K562 (cell line): ENCODE results near the gene GIPC3. TPM values are rescaled to one million over a fixed set of nuclear protein-coding genes. Genes with fewer than 3 reads are reported as not detected.

Experiments used
- ATAC-seq: fragments of 200-7000 bp; cut with Tn5 transposase; 3 replicates; pipeline ENCODE4 v1.9.1; 2020; ENCODE audit warnings: moderate library complexity
- BruUV-seq: library from RNA; stranded (reverse); fragments of 400-500 nt; replicated peaks from 2 replicates; lab custom pipeline; 2021; lab: Mats Ljungman, UMichigan
- CTCF ChIA-PET: fragments of 300-600 bp; formaldehyde crosslinking; extraction: SDS; loops from one replicate; lab custom pipeline; 2021; ENCODE audit warnings: low intra/inter-chr PET ratio; lab: Yijun Ruan, JAX
- POLR2A ChIA-PET: fragments of 300-600, 350-650 bp; sonication (Branson Sonifier 250); formaldehyde crosslinking; extraction: SDS; loops from one replicate; lab custom pipeline; 2021; ENCODE audit warnings: antibody characterized with exemption, inconsistent platforms; lab: Yijun Ruan, JAX
- DNase-seq, 4 experiments: peaks; one replicate each; pipeline versions ENCODE4 v3.0.0 to v3.0.0-alpha.2; 2011 to 2018; ENCODE audit warnings: low spot score in 3 of 4, mixed read lengths in 3 of 4; ENCODE audit errors: extremely low read depth in 1 of 4
- FAIRE-seq: peaks from 2 replicates; lab custom pipeline; 2011; peaks lifted over from hg19 to GRCh38; lab: Jason Lieb, UNC
- H2AFZ ChIP-seq: 2 replicates; pipeline ENCODE4 v1.6.0; 2011; ENCODE audit warnings: low read depth, low read length, control low read depth, inconsistent platforms
- H3K27ac ChIP-seq: fragments of 200-600 bp; 3 replicates; pipeline ENCODE4 v1.8.0; 2011; ENCODE audit warnings: low read depth, mild to moderate bottlenecking, control low read depth, inconsistent platforms, low read length, moderate library complexity, mixed read lengths; ENCODE audit errors: extremely low read depth
- H3K27me3 ChIP-seq, 2 experiments: fragments of 300-600 bp in 1 of 2; 2 replicates in 1 of 2; 3 replicates in 1 of 2; pipeline versions ENCODE4 v1.6.0 to v1.8.0; 2011; ENCODE audit warnings: inconsistent platforms in 2 of 2, low read length in 2 of 2, mild to moderate bottlenecking in 1 of 2, mixed read lengths in 1 of 2, moderate library complexity in 1 of 2; ENCODE audit not compliant: control insufficient read depth in 2 of 2, insufficient read depth in 2 of 2
- H3K36me3 ChIP-seq: fragments of 300-600 bp; 3 replicates; pipeline ENCODE4 v1.8.0; 2011; ENCODE audit warnings: mild to moderate bottlenecking, low read length, inconsistent platforms; ENCODE audit not compliant: control insufficient read depth, insufficient read depth
- H3K4me1 ChIP-seq, 2 experiments: fragments of 200-600 bp in 1 of 2; replicated peaks in 1 of 2; 2 replicates in 1 of 2; 3 replicates in 1 of 2; pipeline versions ENCODE4 v1.5.1 to v1.8.0; 2011; ENCODE audit warnings: inconsistent platforms in 2 of 2, low read length in 2 of 2, mild to moderate bottlenecking in 1 of 2, mixed read lengths in 1 of 2, moderate library complexity in 1 of 2; ENCODE audit not compliant: control insufficient read depth in 2 of 2, insufficient read depth in 2 of 2
- H3K4me2 ChIP-seq: 2 replicates; pipeline ENCODE4 v1.6.1; 2011; ENCODE audit warnings: low read length, control low read depth, inconsistent platforms, mixed read lengths; ENCODE audit not compliant: insufficient read depth
- H3K4me3 ChIP-seq: fragments of 200-600 bp; sonication (generic), shearing (Covaris generic); 2 replicates; pipeline ENCODE4 v1.5.1; 2016; ENCODE audit warnings: control low read depth, inconsistent platforms
- H3K79me2 ChIP-seq: fragments of 200-600 bp; 3 replicates; pipeline ENCODE4 v1.8.0; 2011; ENCODE audit warnings: low read length, inconsistent platforms; ENCODE audit not compliant: control insufficient read depth, insufficient read depth
- H3K9ac ChIP-seq, 2 experiments: 2 replicates each; pipeline versions ENCODE4 v1.6.0 to v1.6.1; 2011; ENCODE audit warnings: low read depth in 2 of 2, low read length in 2 of 2, control low read depth in 1 of 2, inconsistent platforms in 1 of 2, mild to moderate bottlenecking in 1 of 2, mixed read lengths in 1 of 2; ENCODE audit not compliant: insufficient read depth in 1 of 2
- H3K9me1 ChIP-seq: one replicate; pipeline ENCODE4 v1.6.0; 2011; ENCODE audit warnings: inconsistent platforms, mild to moderate bottlenecking, low read length, moderate library complexity; ENCODE audit not compliant: control insufficient read depth, insufficient read depth
- H3K9me3 ChIP-seq: replicated peaks from 2 replicates; pipeline ENCODE4 v1.5.1; 2011; ENCODE audit warnings: low read depth, low read length, inconsistent platforms; ENCODE audit not compliant: control insufficient read depth, insufficient read depth
- H4K20me1 ChIP-seq: replicated peaks from 2 replicates; pipeline ENCODE4 v1.6.1; 2011; ENCODE audit warnings: low read length, inconsistent platforms, mixed read lengths; ENCODE audit not compliant: control insufficient read depth, insufficient read depth
- BMI1 ChIP-seq: fragments of 150-350 bp; IDR thresholded peaks from 2 replicates; pipeline ENCODE4 v1.6.1; 2014; ENCODE audit warnings: low read length
- BRCA1 ChIP-seq, 2 experiments: fragments of 450-650 bp in 1 of 2; sonication (generic) in 1 of 2; formaldehyde crosslinking in 1 of 2; IDR thresholded peaks; 2 replicates each; pipeline versions ENCODE4 v1.5.0 to v1.6.1; 2017 to 2020; ENCODE audit warnings: mild to moderate bottlenecking in 1 of 2, missing genetic modification reagents in 1 of 2
- FOXO4 ChIP-seq: fragments of 450-650 bp; formaldehyde crosslinking; IDR thresholded peaks from 2 replicates; pipeline ENCODE4 v1.4.0; 2020; ENCODE audit warnings: mild to moderate bottlenecking, moderate library complexity
- GMEB1 ChIP-seq: fragments of 250-450 bp; sonication (Bioruptor Pico); IDR thresholded peaks from 2 replicates; pipeline ENCODE4 v1.4.0; 2020; ENCODE audit warnings: mild to moderate bottlenecking
- HMG20A ChIP-seq: fragments of 450-650 bp; formaldehyde crosslinking; conservative IDR thresholded peaks from 2 replicates; pipeline ENCODE4 v1.4.0; 2020; ENCODE audit warnings: mild to moderate bottlenecking, mixed read lengths
- MXI1 ChIP-seq: IDR thresholded peaks from 2 replicates; pipeline ENCODE4 v1.6.1; 2011; ENCODE audit warnings: low read depth, mild to moderate bottlenecking, improper control_type of control experiment, low read length
- PHF20 ChIP-seq: fragments of 450-650 bp; IDR thresholded peaks from 2 replicates; pipeline ENCODE4 v1.6.1; 2018; ENCODE audit not compliant: partially characterized antibody
- RB1 ChIP-seq: fragments of 450-650 bp; IDR thresholded peaks from 2 replicates; pipeline ENCODE4 v1.6.1; 2017; ENCODE audit warnings: low read depth, mild to moderate bottlenecking
- RBM25 ChIP-seq: fragments of 200-400 bp; formaldehyde crosslinking; IDR thresholded peaks from 2 replicates; pipeline ENCODE4 v1.6.1; 2018; ENCODE audit warnings: low read length, low read depth, moderate library complexity; ENCODE audit not compliant: severe bottlenecking
- SMAD1 ChIP-seq: fragments of 150-350 bp; IDR thresholded peaks from 2 replicates; pipeline ENCODE4 v1.6.1; 2014; ENCODE audit warnings: low read length, low read depth; ENCODE audit not compliant: partially characterized antibody
- TFAM ChIP-seq: fragments of 250-450 bp; sonication (Bioruptor Pico); conservative IDR thresholded peaks from 2 replicates; pipeline ENCODE4 v1.5.0; 2021; ENCODE audit warnings: mild to moderate bottlenecking, moderate library complexity
- ZBTB11 ChIP-seq, 3 experiments: fragments of 200-800 bp in 1 of 3; fragments of 250-450 bp in 1 of 3; fragments of 450-650 bp in 1 of 3; sonication (Bioruptor Pico) in 1 of 3; sonication (Bioruptor generic) in 1 of 3; formaldehyde crosslinking in 1 of 3; IDR thresholded peaks; 2 replicates each; pipeline versions ENCODE4 v1.6.1 to v1.8.0; 2016 to 2022; ENCODE audit warnings: mild to moderate bottlenecking in 2 of 3, missing genetic modification characterization in 2 of 3, missing compliant biosample characterization in 1 of 3, moderate library complexity in 1 of 3
- ZNF184 ChIP-seq: sonication (generic); formaldehyde crosslinking; IDR thresholded peaks from 2 replicates; pipeline ENCODE4 v1.5.0; 2020; ENCODE audit warnings: missing genetic modification reagents
- ZNF431 ChIP-seq: sonication (generic); formaldehyde crosslinking; IDR thresholded peaks from 2 replicates; pipeline ENCODE4 v1.8.0; 2022; ENCODE audit warnings: mild to moderate bottlenecking, missing genetic modification reagents
- WGBS: fragments of 100-300 bp; shearing (Covaris generic); methylation state at CpG from one replicate; pipeline ENCODE4 v1.1.6; 2016; ENCODE audit warnings: low coverage, mixed read lengths; ENCODE audit not compliant: insufficient coverage; ENCODE audit errors: missing lambda C conversion rate; 5-methylcytosine and 5-hydroxymethylcytosine counted together
- in situ Hi-C: fragments of 300-500 bp; cut with MboI; formaldehyde crosslinking; loops from 4 replicates; pipeline ENCODE4 v1.15.0; 2018; ENCODE audit warnings: inconsistent platforms, mixed read lengths
- intact Hi-C: fragments of 100-400 bp; cut with micrococcal nuclease; formaldehyde crosslinking; loops from 2 replicates; pipeline ENCODE4 v1.14.2; 2022
- polyA plus RNA-seq, 8 experiments: library from polyadenylated mRNA; depleted of rRNA in 4 of 8; stranded (reverse) in 5 of 8; unstranded in 3 of 8; fragments of >200 nt; fragmentation: Nextera tagmentation in 2 of 8; fragmentation: Illumina TruSeq in 1 of 8; extraction: Ambion mirVana in 2 of 8; extraction: Trizol in 1 of 8; gene quantifications; 2 replicates each; pipeline versions ENCODE4 v1.2.1 to v1.2.3, GENCODE V29; 2011 to 2014; ENCODE audit warnings: inconsistent platforms in 1 of 8, missing spikeins in 1 of 8
- total RNA-seq, 7 experiments: library from RNA; depleted of rRNA in 6 of 7; stranded (reverse); fragments of >200 nt in 6 of 7; fragmentation: Illumina TruSeq in 2 of 7; extraction: Trizol in 2 of 7; gene quantifications; 2 replicates each; pipeline versions ENCODE4 v1.2.1 to v1.2.3, GENCODE V29; 2011 to 2021; ENCODE audit warnings: low replicate concordance in 1 of 7

Gene GIPC3
- total and polyA plus RNA-seq, 9 of the 15 experiments (the other 6 are each of a cell fraction or from before 2014, with no cell fraction given), result 0.03 to 3.6 (median 1.5) TPM; not detected in 1

DNA sequence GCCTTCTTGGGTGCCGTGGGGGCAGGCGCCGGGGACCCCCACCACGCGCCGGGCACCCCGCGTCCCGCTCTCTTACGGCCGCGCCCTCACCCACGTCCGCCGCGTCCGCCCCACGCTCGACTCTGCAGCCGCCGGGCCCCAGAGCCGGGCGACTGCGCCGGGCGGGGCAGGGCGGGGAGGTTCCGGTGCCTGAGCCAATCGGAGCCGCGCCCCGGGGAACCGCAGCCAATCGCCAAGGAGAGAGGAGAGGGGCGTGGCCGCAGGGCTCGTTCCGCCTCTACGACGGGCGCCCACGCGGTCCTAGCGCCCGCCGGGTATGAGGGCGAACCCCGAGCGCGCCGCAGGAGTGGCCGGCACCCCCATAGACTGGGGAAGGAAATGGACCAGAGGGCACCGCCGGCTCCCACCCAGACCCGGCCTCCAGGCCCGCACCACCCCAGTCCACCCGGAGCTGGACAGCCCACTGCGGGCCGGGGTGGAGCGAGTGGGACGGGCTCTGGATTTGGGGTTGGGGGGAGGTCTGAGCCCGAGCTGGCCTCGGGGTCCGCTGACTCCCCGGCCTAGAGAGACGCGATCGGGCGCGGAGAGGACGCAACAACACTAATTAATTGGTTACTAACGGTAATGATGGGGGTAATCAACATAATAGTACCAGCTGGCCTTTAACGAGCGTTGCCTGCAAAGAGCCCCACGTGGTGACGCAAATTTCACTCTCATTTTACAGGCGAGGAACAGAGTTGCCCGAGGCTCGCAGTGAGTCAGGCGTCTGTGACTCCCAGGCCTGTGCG lies 27.6 kb upstream of the GIPC3 start, which contains the start of gene MFSD12:
Gene MFSD12 (minus strand): TSS at position 126 of the 788 bp plus-strand sequence. CDS start 183 bp downstream, outside the sequence.
- peaks cover 24 to 77% of the 10 kb centered on the region in 2 experiments; a peak in 4 of 5 replicates for H3K4me1 ChIP-seq
- peak within 1 kb of the TSS; percentile 81 to 99 for H3K9ac ChIP-seq
- WGBS, result under 1% methylated on average over 53 of the region's 81 CpGs
- DNase-seq, result peak; percentile 97 to 100 (median 99)
- FAIRE-seq, result peak; percentile 75
- peak within 1 kb of the TSS; percentile 79 for H3K27ac ChIP-seq
- BruUV-seq, result TSS peak; percentile 96
- peak within 1 kb of the TSS; percentile 93 for H3K4me3 ChIP-seq
- intact Hi-C loops, result loop anchor here (2.0 kb wide), 1 partner anchor 15 kb away; the partner anchor contains the start of gene HMG20B
- no peaks in the 10 kb centered on the region for H3K9me3 ChIP-seq
- H3K79me2 ChIP-seq, result peaks cover 42% of the 10 kb centered on the region
- ATAC-seq, result peak; percentile 98
- peak within 1 kb of the TSS; percentile 92 for H3K4me2 ChIP-seq
- peaks cover 9% of the 10 kb centered on the region for H4K20me1 ChIP-seq
- peak within 1 kb of the TSS; percentile 90 for H2AFZ ChIP-seq
- no peaks in the 10 kb centered on the region for H3K27me3 ChIP-seq
- H3K36me3 ChIP-seq, result peaks cover 20% of the 10 kb centered on the region
- CTCF ChIA-PET, result no interaction called here
- in situ Hi-C loops, result no loop called here
- POLR2A ChIA-PET, result interaction anchor here (0.7 to 1.9 kb wide), 9 partner anchors 9 to 306 kb away, joined by 3 to 9 read pairs (median 3); partner anchors contain the start of gene TEKTIP1
- H3K9me1 ChIP-seq, result peaks cover 7% of the 10 kb centered on the region
- TF ChIP-seq RB1 (0 out of 2 replicates have a peak, but pooled peaks have one; percentile 82), BMI1 (no peak), ZNF431 (CRISPR knock-in tag) (no peak), ZBTB11 (CRISPR knock-in tag; IDR thresholded peaks at IDR 0.05) (peak in 1 of 3 experiments; percentile 64; a peak in 2 of 6 replicates), ZNF184 (CRISPR knock-in tag) (no peak), BRCA1 (IDR thresholded peaks at IDR 0.05) (no peak), BRCA1 (CRISPR knock-in tag; IDR thresholded peaks at IDR 0.05) (no peak), RBM25 (peak; percentile 100), FOXO4 (CRISPR knock-in tag) (0 out of 2 replicates have a peak, but pooled peaks have one; percentile 21), MXI1 (peak; percentile 70; the same call in 1 of the 2 replicates), SMAD1 (no peak), TFAM (CRISPR knock-in tag) (no peak), HMG20A (CRISPR knock-in tag) (no peak), PHF20 (peak; percentile 54), GMEB1 (CRISPR knock-in tag) (peak; percentile 79; the same call in 1 of the 2 replicates)
